Astrocyte (in vitro differentiated cells and primary cell): ENCODE results near the gene DPP4. TPM values are rescaled to one million over a fixed set of nuclear protein-coding genes. Genes with fewer than 3 reads are reported as not detected.
A peak's percentile ranks its signal among the peaks of the same experiment; 100 is the strongest.

Experiments used
- DNase-seq: peaks from one replicate; pipeline ENCODE4 v3.0.0-alpha.2; 2010; ENCODE audit warnings: low read depth
- FAIRE-seq: peaks from 2 replicates; lab custom pipeline; 2011; peaks lifted over from hg19 to GRCh38; lab: Jason Lieb, UNC
- H2AFZ ChIP-seq: 2 replicates; pipeline ENCODE4 v1.6.0; 2012; ENCODE audit warnings: low read depth, low read length, inconsistent platforms
- H3K27ac ChIP-seq: 2 replicates; pipeline ENCODE4 v1.5.1; 2011; ENCODE audit warnings: low read depth, low read length, inconsistent platforms
- H3K27me3 ChIP-seq: 2 replicates; pipeline ENCODE4 v1.6.0; 2011; ENCODE audit warnings: low read length, inconsistent platforms; ENCODE audit not compliant: insufficient read depth
- H3K36me3 ChIP-seq: 2 replicates; pipeline ENCODE4 v1.5.1; 2011; ENCODE audit warnings: low read length, inconsistent platforms; ENCODE audit not compliant: insufficient read depth
- H3K4me1 ChIP-seq: 2 replicates; pipeline ENCODE4 v1.5.1; 2011; ENCODE audit warnings: low read length, inconsistent platforms; ENCODE audit not compliant: insufficient read depth
- H3K4me2 ChIP-seq: 2 replicates; pipeline ENCODE4 v1.6.0; 2012; ENCODE audit warnings: low read length, inconsistent platforms
- H3K4me3 ChIP-seq: 2 replicates; pipeline ENCODE4 v1.5.1; 2011; ENCODE audit warnings: low read depth, mild to moderate bottlenecking, low read length, inconsistent platforms; ENCODE audit not compliant: insufficient read depth
- H3K79me2 ChIP-seq: 2 replicates; pipeline ENCODE4 v1.6.0; 2012; ENCODE audit warnings: mild to moderate bottlenecking, low read length, inconsistent platforms; ENCODE audit not compliant: insufficient read depth
- H3K9ac ChIP-seq: 2 replicates; pipeline ENCODE4 v1.6.0; 2012; ENCODE audit warnings: mild to moderate bottlenecking, low read length, inconsistent platforms
- H3K9me3 ChIP-seq: 2 replicates; pipeline ENCODE4 v1.5.1; 2012; ENCODE audit warnings: low read depth, mild to moderate bottlenecking, low read length, inconsistent platforms; ENCODE audit not compliant: insufficient read depth
- H4K20me1 ChIP-seq: 2 replicates; pipeline ENCODE4 v1.6.0; 2012; ENCODE audit warnings: low read length, inconsistent platforms; ENCODE audit not compliant: insufficient read depth
- H3K27ac Mint-ChIP-seq: one replicate; pipeline ENCODE4 v1.8.0; 2021; ENCODE audit warnings: mild to moderate bottlenecking, mixed read lengths; ENCODE audit not compliant: unreplicated experiment
- H3K27me3 Mint-ChIP-seq: one replicate; pipeline ENCODE4 v1.8.0; 2021; ENCODE audit warnings: low read depth, mixed read lengths; ENCODE audit not compliant: unreplicated experiment
- H3K36me3 Mint-ChIP-seq: one replicate; pipeline ENCODE4 v1.8.0; 2021; ENCODE audit warnings: low read depth, mixed read lengths; ENCODE audit not compliant: unreplicated experiment
- H3K4me1 Mint-ChIP-seq: one replicate; pipeline ENCODE4 v1.8.0; 2021; ENCODE audit warnings: low read depth, mixed read lengths; ENCODE audit not compliant: unreplicated experiment
- H3K4me3 Mint-ChIP-seq: one replicate; pipeline ENCODE4 v1.8.0; 2021; ENCODE audit warnings: mild to moderate bottlenecking, moderate library complexity, mixed read lengths; ENCODE audit not compliant: unreplicated experiment
- H3K9me3 Mint-ChIP-seq: one replicate; pipeline ENCODE4 v1.8.0; 2021; ENCODE audit warnings: mild to moderate bottlenecking, mixed read lengths; ENCODE audit not compliant: unreplicated experiment
- CTCF ChIP-seq: IDR thresholded peaks from 2 replicates; pipeline ENCODE4 v1.5.1; 2011; ENCODE audit warnings: low read depth, mild to moderate bottlenecking, inconsistent platforms, low read length, moderate library complexity; ENCODE audit not compliant: insufficient read depth
- EZH2 ChIP-seq: IDR thresholded peaks from 2 replicates; pipeline ENCODE4 v1.6.1; 2012; ENCODE audit warnings: mild to moderate bottlenecking, low read length, inconsistent platforms; ENCODE audit not compliant: insufficient read depth
- total RNA-seq: library from RNA; stranded (reverse); gene quantifications from 2 replicates; pipeline ENCODE4 v1.2.1, GENCODE V29; 2021

DPP4 gene
- total RNA-seq, 1 donor from 2014 or later: 5.3 TPM

- H3K79me2 ChIP-seq: no peaks in the 10 kb centered on the region
- no peaks in the 10 kb centered on the region for H3K9me3 ChIP-seq
- Mint-ChIP-seq H3K36me3 (no peaks in the 10 kb centered on the region), H3K4me1 (no peaks in the 10 kb centered on the region), H3K27me3 (no peaks in the 10 kb centered on the region), H3K9me3 (peaks cover 1% of the 10 kb centered on the region), H3K27ac (no peak overlapping the region), H3K4me3 (no peak overlapping the region)
- no peaks in the 10 kb centered on the region for H3K4me1 ChIP-seq
- FAIRE-seq (no peak), DNase-seq (no peak)
- H3K9ac ChIP-seq: no peak overlapping the region
- no peak overlapping the region for H3K27ac ChIP-seq
- no peaks in the 10 kb centered on the region for H4K20me1 ChIP-seq
- H3K4me3 ChIP-seq: no peak overlapping the region
- no peaks in the 10 kb centered on the region for H3K27me3 ChIP-seq
- H3K4me2 ChIP-seq: no peak overlapping the region
- TF ChIP-seq EZH2 (no peak), CTCF (no peak)
- H3K36me3 ChIP-seq: no peaks in the 10 kb centered on the region
- no peak overlapping the region for H2AFZ ChIP-seq
Measured at GRCh38 chr2:162099836-162100235, 25.8 kb upstream of the DPP4 start.

- Histone ChIP-seq H3K79me2 (no peaks in the 10 kb centered on the region), H3K4me1 (peaks cover 25% of the 10 kb centered on the region), H4K20me1 (no peaks in the 10 kb centered on the region), H3K9ac (peak overlapping the region; percentile 57), H3K4me3 (no peak overlapping the region), H3K27ac (peak overlapping the region; percentile 78), H3K36me3 (no peaks in the 10 kb centered on the region), H3K4me2 (peak overlapping the region; percentile 68), H3K9me3 (no peaks in the 10 kb centered on the region), H3K27me3 (no peaks in the 10 kb centered on the region), H2AFZ (no peak overlapping the region)
- H3K9me3 Mint-ChIP-seq: peaks cover 1% of the 10 kb centered on the region
- TF ChIP-seq CTCF: no peak
- no peaks in the 10 kb centered on the region for H3K36me3 Mint-ChIP-seq
- DNase-seq (peak; percentile 97), FAIRE-seq (peak; percentile 76)
- peaks cover 30% of the 10 kb centered on the region for H3K4me1 Mint-ChIP-seq
- H3K4me3 Mint-ChIP-seq: no peak overlapping the region
- no peaks in the 10 kb centered on the region for H3K27me3 Mint-ChIP-seq
- peak overlapping the region; percentile 30 for H3K27ac Mint-ChIP-seq
Measured at GRCh38 chr2:162092658-162093556, 18.9 kb upstream of the DPP4 start.

GRCh38 chr2:162092008-162092390 is 18.0 kb upstream of the DPP4 start:
- H3K4me3 Mint-ChIP-seq: no peak overlapping the region
- H3K4me1 Mint-ChIP-seq: peaks cover 30% of the 10 kb centered on the region
- FAIRE-seq: peak; percentile 54
- H3K4me2 ChIP-seq: peak overlapping the region; percentile 68
- peak overlapping the region; percentile 78 for H3K27ac ChIP-seq
- H3K36me3 ChIP-seq: no peaks in the 10 kb centered on the region
- no peaks in the 10 kb centered on the region for H3K79me2 ChIP-seq
- no peaks in the 10 kb centered on the region for H3K36me3 Mint-ChIP-seq
- no peaks in the 10 kb centered on the region for H3K27me3 ChIP-seq
- H3K4me3 ChIP-seq: no peak overlapping the region
- no peaks in the 10 kb centered on the region for H3K27me3 Mint-ChIP-seq
- no peak for DNase-seq
- TF ChIP-seq CTCF (no peak), EZH2 (no peak)
- H3K27ac Mint-ChIP-seq: peak overlapping the region; percentile 30
- H3K9me3 Mint-ChIP-seq: peaks cover 1% of the 10 kb centered on the region
- peaks cover 30% of the 10 kb centered on the region for H3K4me1 ChIP-seq
- H4K20me1 ChIP-seq: no peaks in the 10 kb centered on the region
- no peaks in the 10 kb centered on the region for H3K9me3 ChIP-seq
- H3K9ac ChIP-seq: no peak overlapping the region
- H2AFZ ChIP-seq: no peak overlapping the region
